A673 (cell line): ENCODE data around the gene LCLAT1. TPM values are rescaled to one million over a fixed set of nuclear protein-coding genes. Genes with fewer than 3 reads are reported as not detected.

Source experiments
- BruUV-seq: library from RNA; stranded (reverse); fragments of 400-500 nt; replicated peaks from 2 replicates; lab custom pipeline; 2021; lab: Mats Ljungman, UMichigan
- CTCF ChIA-PET: fragments of 300-600 bp; sonication (Branson Sonifier 250); formaldehyde crosslinking; loops from one replicate; lab custom pipeline; 2022; ENCODE audit warnings: antibody characterized with exemption; lab: Charles Lee
- POLR2A ChIA-PET: fragments of 300-600 bp; sonication (Branson Sonifier 250); formaldehyde crosslinking; loops from one replicate; lab custom pipeline; 2022; ENCODE audit warnings: antibody characterized with exemption; ENCODE audit not compliant: low non-redundant PET; lab: Charles Lee
- DNase-seq: peaks from one replicate; pipeline ENCODE4 v3.0.0-alpha.2; 2015; ENCODE audit warnings: low spot score
- H3K27ac ChIP-seq: fragments of 200-600 bp; sonication (generic); 2 replicates; pipeline ENCODE4 v1.5.1; 2016; ENCODE audit warnings: mixed run types, low read depth, mild to moderate bottlenecking, mixed read lengths, antibody characterized with exemption, low read length; ENCODE audit not compliant: poor library complexity, severe bottlenecking
- H3K27me3 ChIP-seq: fragments of 200-600 bp; sonication (generic); replicated peaks from 2 replicates; pipeline ENCODE4 v1.6.1; 2017; ENCODE audit warnings: mixed run types, low read depth, mild to moderate bottlenecking, mixed read lengths, antibody characterized with exemption, low read length; ENCODE audit not compliant: insufficient read depth, poor library complexity
- H3K36me3 ChIP-seq: fragments of 200-600 bp; sonication (generic); 2 replicates; pipeline ENCODE4 v1.6.1; 2016; ENCODE audit warnings: mixed run types, mild to moderate bottlenecking, mixed read lengths, antibody characterized with exemption, low read length; ENCODE audit not compliant: insufficient read depth, poor library complexity, severe bottlenecking
- H3K4me1 ChIP-seq: fragments of 200-600 bp; sonication (generic); 2 replicates; pipeline ENCODE4 v1.6.1; 2017; ENCODE audit warnings: mixed run types, mild to moderate bottlenecking, mixed read lengths, antibody characterized with exemption, low read length; ENCODE audit not compliant: insufficient read depth, poor library complexity, severe bottlenecking
- H3K4me3 ChIP-seq: fragments of 200-600 bp; sonication (generic); 2 replicates; pipeline ENCODE4 v1.5.1; 2016; ENCODE audit warnings: low read depth, mixed run types, mild to moderate bottlenecking, mixed read lengths, low read length; ENCODE audit not compliant: poor library complexity, severe bottlenecking
- H3K9me3 ChIP-seq: fragments of 200-600 bp; sonication (generic); 2 replicates; pipeline ENCODE4 v1.6.1; 2016; ENCODE audit warnings: mixed run types, low read depth, mild to moderate bottlenecking, mixed read lengths, antibody characterized with exemption, low read length; ENCODE audit not compliant: poor library complexity, severe bottlenecking
- CTCF ChIP-seq: fragments of 300-800, 200-600 bp; sonication (generic); conservative IDR thresholded peaks from 2 replicates; pipeline ENCODE4 v1.5.1; 2017; ENCODE audit warnings: low read depth, mild to moderate bottlenecking, antibody characterized with exemption, low read length, moderate library complexity, mixed read lengths
- EZH2 ChIP-seq: fragments of 200-600 bp; sonication (generic); IDR thresholded peaks from 2 replicates; pipeline ENCODE4 v1.6.1; 2017; ENCODE audit warnings: borderline replicate concordance, low read depth, mild to moderate bottlenecking, mixed read lengths, antibody characterized with exemption, low read length; ENCODE audit not compliant: poor library complexity, severe bottlenecking
- intact Hi-C: fragments of 100-400 bp; cut with micrococcal nuclease; formaldehyde crosslinking; loops from one replicate; pipeline ENCODE4 v1.10.0; 2022; ENCODE audit not compliant: unreplicated experiment
- total RNA-seq: library from RNA; stranded (reverse); gene quantifications from 2 replicates; pipeline ENCODE4 v1.2.3, GENCODE V29; 2021

Gene LCLAT1
- total RNA-seq, 1 experiment from 2014 or later, result 35.3 TPM

GRCh38 chr2:30615926-30616325 is 168.9 kb downstream of the LCLAT1 start:
- Histone ChIP-seq H3K4me1 (peaks cover 10% of the 10 kb centered on the region), H3K27me3 (no peaks in the 10 kb centered on the region), H3K36me3 (no peaks in the 10 kb centered on the region), H3K9me3 (no peaks in the 10 kb centered on the region), H3K27ac (no peak overlapping the region), H3K4me3 (no peak overlapping the region)
- no peak for DNase-seq
- BruUV-seq, result no TSS peak
- CTCF ChIA-PET, result no interaction called here
- TF ChIP-seq EZH2 (no peak), CTCF (no peak)
- intact Hi-C loops, result no loop called here
- POLR2A ChIA-PET, result no interaction called here

- no peak overlapping the region for H3K27ac ChIP-seq
- no peaks in the 10 kb centered on the region for H3K4me1 ChIP-seq
- TF ChIP-seq EZH2, result no peak
- TF ChIP-seq CTCF, result no peak
- no peak overlapping the region for H3K4me3 ChIP-seq
- DNase-seq, result no peak
- H3K27me3 ChIP-seq, result no peaks in the 10 kb centered on the region
- POLR2A ChIA-PET, result no interaction called here
- CTCF ChIA-PET, result no interaction called here
- intact Hi-C loops, result no loop called here
- H3K36me3 ChIP-seq, result no peaks in the 10 kb centered on the region
- BruUV-seq, result no TSS peak
- no peaks in the 10 kb centered on the region for H3K9me3 ChIP-seq
Observed at GRCh38 chr2:30620102-30620501, 173.1 kb downstream of the LCLAT1 start.

GRCh38 chr2:30621836-30622235 is 174.8 kb downstream of the LCLAT1 start:
- no peaks in the 10 kb centered on the region for H3K36me3 ChIP-seq
- H3K4me3 ChIP-seq, result no peak overlapping the region
- CTCF ChIA-PET, result no interaction called here
- intact Hi-C loops, result no loop called here
- POLR2A ChIA-PET, result no interaction called here
- no TSS peak for BruUV-seq
- H3K9me3 ChIP-seq, result no peaks in the 10 kb centered on the region
- no peak for DNase-seq
- TF ChIP-seq EZH2, result no peak
- no peak for TF ChIP-seq CTCF
- H3K27me3 ChIP-seq, result no peaks in the 10 kb centered on the region
- H3K27ac ChIP-seq, result no peak overlapping the region
- H3K4me1 ChIP-seq, result no peaks in the 10 kb centered on the region
